HG03060 (cell line): ENCODE measurements around the gene IRX4.

ENCODE experiments used
- ATAC-seq: cut with Tn5 transposase; IDR thresholded peaks from one replicate; pipeline ENCODE4 v1.9.1; 2021; ENCODE audit warnings: low read depth, moderate number of reproducible peaks; ENCODE audit not compliant: unreplicated experiment

Gene IRX4

GRCh38 chr5:1893754-1894153 lies 11.0 kb upstream of the IRX4 start:
- no peak for ATAC-seq

GRCh38 chr5:1892685-1893445 lies 10.1 kb upstream of the IRX4 start:
- no peak for ATAC-seq

GRCh38 chr5:1892211-1892610 lies 9.5 kb upstream of the IRX4 start:
- no peak for ATAC-seq

GRCh38 chr5:1891391-1891790 lies 8.7 kb upstream of the IRX4 start:
- ATAC-seq = no peak

GRCh38 chr5:1890296-1890695 lies 7.6 kb upstream of the IRX4 start:
- no peak for ATAC-seq

GRCh38 chr5:1889321-1890065 lies 6.8 kb upstream of the IRX4 start:
- ATAC-seq = no peak

GRCh38 chr5:1888541-1889251 lies 6.0 kb upstream of the IRX4 start:
- ATAC-seq = no peak

- no peak for ATAC-seq
Measured at GRCh38 chr5:1887588-1888360, 5.0 kb upstream of the IRX4 start.

GRCh38 chr5:1886846-1887587 lies 4.3 kb upstream of the IRX4 start:
- ATAC-seq = no peak

- ATAC-seq = no peak
Measured at GRCh38 chr5:1885868-1886845, 3.4 kb upstream of the IRX4 start.

- no peak for ATAC-seq
Measured at GRCh38 chr5:1885404-1885755, 2.7 kb upstream of the IRX4 start.

- no peak for ATAC-seq
Measured at GRCh38 chr5:1884678-1885403, 2.1 kb upstream of the IRX4 start.

- ATAC-seq = no peak
Measured at GRCh38 chr5:1883925-1884677, 1.4 kb upstream of the IRX4 start.

GRCh38 chr5:1883120-1883924 lies 597 bp upstream of the IRX4 start:
- no peak for ATAC-seq

GRCh38 chr5:1881731-1882336 lies 891 bp downstream of the IRX4 start:
- ATAC-seq = no peak

- ATAC-seq = no peak
Measured at GRCh38 chr5:1881098-1881572, 1.6 kb downstream of the IRX4 start.
